DLD1 (cell line): Measurements from ENCODE around the gene SUN2.

Experiments
- in situ Hi-C: cut with HindIII; loops from 2 replicates; pipeline ENCODE4 v1.10.0; 2017; ENCODE audit warnings: low sequenced_read_pairs

Gene SUN2

DNA sequence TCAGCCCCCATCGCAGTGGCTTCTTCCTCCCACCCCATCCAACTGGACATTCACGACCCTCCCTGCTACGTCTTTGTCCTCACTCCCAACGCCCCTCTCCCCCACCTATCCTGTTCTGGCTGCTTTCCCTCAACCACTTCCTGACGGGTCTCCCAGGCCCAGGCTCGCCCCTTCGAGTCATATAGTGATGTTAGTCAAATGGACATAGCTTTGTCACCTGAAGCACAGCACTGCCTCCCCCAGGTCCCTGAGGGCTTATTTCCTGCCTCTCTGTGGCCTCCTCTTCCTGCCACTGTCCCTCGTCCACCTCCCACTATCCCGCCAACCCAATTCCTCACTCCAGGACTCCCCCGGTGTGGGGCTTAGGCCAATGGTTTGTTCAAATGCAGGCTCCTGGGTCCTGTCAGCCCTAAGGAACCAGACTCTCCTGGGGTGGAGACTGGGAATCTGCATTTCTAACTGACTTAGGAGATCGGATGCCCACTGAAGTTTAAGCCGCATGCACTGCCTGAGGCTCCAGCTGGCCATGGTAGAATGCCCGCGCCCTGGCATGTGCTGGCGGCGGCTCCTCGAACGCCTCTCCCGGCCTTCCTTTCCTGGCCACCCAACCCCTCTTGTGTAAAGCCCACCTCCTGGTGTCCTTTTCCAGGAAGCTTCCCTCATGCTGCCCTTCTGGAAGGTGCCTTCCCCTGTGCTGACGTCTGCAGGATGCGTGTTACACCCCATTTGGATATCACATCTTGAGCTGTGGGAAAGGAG is 18.3 kb downstream of the SUN2 start:
- in situ Hi-C loops: no loop called here

DNA sequence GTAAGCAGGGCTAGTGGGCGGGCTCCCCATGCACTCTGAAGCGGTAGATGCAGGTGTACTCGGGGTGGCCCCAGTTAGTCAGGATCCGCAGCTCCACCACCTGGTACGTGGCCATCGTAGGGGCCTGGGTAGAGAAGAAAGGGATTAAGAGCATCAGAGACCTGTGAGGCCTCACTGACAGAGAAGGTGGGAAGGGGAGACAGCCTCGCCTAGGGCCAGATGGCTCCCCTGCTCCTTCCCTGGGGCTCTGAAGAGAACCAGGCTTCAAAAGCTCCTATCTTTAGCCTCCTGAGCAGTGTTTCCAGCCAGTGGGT is 19.6 kb downstream of the SUN2 start:
- in situ Hi-C loops: no loop called here

DNA sequence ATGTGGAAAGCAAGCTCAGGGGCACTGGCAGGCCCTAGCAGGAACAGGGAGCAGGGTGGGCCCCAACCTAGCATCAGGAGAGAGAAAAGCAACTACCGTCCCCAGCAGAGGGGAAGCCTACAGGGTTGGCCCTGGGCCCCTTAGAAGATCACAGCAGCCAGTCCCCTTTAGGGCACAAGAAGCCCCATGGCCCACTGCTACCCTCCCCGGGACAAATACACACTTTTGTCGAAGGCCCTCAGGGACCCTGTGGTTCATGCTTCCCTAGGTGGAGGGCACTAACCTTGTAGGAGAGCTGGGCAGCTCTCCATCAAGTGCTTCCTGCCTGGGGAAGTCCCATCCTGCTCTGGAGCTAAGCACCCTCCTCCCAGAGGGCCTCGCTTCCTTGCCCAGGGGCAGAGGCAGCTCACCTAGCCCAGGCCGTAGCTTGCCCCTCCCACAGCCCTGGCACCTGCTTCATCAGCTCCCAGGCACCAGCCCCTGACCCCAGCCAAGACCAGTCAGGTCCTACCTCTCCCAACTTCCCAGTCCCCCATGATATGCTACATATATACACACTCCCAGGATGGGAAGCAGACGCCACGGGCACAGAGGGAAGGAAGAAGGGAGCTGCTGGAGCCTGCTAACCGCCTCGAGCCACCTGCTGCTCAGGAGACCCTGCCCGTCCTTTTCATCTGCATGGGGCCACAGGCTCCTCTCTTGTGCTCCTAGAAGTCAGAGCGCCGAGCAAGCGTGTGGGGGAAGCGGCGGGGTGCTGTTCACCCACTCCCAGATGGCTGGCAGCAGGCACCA is 20.1 kb downstream of the SUN2 start:
- in situ Hi-C loops: no loop called here

DNA sequence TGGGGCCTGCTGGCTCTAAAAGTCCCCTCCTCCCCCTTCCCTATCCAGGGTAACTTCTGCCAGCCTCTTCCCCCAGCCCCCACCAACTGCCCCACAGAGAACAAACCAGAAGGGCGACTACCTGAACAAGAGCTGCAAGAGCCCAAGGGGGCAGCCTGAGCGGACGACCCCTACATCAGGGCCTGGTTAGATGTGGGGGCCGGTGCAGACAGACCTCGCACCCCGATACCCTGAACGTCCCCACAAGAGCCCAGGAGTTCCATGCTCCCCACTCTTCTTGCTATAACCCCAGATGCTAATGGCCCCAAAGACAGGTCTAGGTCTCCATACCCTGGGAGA is 20.7 kb downstream of the SUN2 start:
- in situ Hi-C loops: no loop called here

DNA sequence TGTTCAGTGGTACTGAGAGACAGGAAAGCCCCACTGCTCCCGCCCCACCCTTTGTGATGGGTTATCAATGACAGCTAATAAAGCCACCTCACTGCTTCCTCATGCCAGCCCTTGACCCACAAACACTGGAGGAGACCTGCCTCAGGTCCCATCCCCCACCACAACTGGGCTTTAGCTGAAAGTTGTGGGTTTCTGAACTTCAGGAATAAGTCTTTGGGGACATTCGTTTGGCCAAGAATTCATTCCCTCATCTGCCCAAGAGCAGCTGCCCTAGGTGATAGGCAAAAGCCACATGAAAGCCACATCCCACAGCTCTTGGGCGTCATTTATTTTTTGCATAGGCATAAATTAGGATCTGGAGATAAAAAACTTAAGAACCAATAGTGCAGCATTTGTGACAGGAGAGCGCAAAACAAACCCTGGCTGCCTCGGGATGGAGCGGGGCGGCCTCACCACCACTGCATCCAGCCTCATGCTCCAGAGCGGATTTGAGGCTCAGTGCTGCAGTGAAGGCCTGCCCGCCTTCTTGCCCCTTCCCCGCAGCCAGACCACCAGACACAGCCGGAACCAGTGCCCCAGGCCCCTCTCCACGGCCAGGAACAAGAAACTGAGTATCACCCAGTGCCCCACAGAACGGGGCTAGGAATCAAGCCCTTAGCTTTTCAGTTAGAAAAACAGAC is 21.2 kb downstream of the SUN2 start:
- in situ Hi-C loops: no loop called here

DNA sequence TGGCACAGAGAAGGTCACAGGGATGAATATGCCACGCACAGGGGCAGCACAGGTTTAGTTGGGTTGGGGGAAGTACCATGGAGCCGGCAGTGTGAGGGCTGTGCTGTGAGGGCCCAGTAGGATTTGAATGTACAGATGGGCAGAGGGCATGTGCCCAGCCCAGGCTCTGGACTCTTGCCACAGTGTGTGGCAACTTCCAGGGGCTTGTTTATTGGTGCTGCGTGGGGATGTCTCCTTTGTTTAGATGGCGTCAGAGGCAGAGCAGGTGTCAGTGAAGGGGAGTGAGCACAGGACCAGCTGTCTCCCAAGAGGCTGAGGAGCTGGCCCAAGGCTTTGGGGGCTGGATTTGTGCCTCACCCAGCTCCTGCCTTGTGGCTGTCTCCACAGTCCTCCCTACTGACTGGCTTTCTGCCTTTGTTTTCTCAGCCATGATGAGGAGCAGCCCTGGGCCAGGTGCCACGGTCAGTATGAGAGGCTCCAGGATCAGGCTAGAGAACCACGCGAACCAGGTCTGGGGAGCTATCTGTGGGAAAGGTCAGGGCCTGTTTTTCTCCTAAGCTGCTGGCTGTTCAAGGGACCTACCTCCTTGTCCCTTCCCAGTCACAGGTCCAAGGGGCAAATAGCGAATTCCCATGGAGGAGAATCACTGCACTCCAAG is 21.9 kb downstream of the SUN2 start:
- in situ Hi-C loops: no loop called here

DNA sequence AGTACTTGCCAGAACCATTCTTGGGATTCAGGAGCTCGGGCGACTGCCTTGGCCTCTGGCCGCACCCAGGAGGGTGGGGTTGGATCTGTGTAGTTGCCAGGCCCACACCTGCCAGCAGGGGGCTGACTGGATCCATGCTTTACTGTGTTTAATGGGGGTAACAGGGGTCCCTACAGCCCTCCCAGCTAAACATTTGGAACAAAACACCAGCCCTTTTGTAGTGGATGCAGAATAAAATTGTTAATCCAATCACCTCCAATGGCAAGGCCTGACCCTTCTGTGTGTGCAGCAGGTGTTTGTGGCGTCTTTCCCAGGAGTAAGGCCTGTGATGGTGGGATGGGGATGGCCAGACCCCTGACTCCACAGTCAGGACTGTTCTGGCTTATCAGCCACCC is 22.5 kb downstream of the SUN2 start:
- in situ Hi-C loops: no loop called here

DNA sequence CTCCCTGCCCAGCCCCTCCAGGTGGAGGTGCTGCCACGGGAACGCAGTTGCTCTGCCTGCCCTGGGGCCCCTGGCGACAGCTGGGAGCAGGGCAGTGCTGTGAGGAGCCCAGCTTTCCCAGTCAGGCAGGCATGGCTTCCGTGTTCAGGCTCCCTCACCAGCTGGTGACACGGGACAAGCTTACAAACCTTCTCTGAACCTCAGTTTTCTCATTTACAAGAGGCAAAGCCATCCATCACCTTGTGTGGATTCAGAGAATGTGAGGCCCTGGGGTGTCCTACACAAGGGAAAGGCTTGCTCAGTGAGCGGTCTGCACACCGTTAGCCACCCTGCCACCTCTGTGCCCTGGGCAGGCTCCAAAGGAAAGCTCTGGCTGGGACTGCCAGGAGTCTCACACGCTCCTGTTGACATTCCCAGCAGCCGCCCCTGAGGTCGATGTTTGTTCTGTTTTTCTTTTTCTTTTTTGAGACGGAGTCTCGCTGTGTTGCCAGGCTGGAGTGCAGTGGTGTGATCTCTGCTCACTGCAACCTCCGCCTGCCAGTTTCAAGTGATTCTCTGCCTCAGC is 23.5 kb downstream of the SUN2 start:
- in situ Hi-C loops: no loop called here

DNA sequence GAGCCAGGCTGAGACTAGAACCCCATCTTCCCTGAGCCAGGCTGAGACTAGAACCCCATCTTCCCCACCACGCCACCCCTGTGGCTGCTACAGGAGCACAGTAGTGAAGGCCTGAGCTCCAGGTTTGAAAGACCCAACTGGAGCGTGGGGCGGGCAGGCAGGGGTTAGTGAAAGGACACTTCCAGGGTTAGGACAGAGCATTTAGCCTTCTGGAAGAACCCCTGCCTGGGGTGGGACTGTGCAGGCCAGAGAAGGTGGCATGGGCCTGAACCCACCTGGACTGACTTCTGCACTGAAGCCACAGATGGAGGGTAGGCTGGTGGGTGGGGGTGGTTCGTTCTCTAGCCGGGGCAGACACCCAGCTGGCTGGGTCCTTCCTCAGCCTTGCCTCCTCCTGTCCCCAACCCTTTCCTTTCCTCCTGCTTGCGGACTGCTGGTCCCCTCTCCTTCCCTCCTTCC is 24.1 kb downstream of the SUN2 start:
- in situ Hi-C loops: no loop called here

DNA sequence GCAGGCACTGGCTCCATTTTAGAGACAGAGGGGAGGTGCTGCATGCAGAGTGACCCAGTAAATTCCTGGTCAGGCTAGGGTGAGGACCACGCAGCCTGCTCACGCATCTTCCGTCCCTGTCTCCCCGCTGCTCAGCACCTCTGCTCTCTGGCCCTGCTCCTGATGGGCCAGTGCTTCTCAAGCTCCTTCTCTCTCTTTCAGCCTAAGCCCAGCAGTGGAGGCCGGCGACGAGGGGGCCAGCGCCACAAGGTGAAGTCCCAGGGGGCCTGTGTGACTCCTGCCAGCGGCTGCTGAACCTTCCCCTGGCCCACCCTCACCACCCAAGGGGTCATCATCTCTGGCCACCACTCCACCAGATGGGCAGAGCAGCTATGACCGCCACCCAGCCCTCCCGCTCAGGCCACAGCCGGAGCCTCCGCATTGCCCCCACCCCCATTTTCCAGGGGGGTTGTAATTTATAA is 25.4 kb downstream of the SUN2 start:
- in situ Hi-C loops: no loop called here

DNA sequence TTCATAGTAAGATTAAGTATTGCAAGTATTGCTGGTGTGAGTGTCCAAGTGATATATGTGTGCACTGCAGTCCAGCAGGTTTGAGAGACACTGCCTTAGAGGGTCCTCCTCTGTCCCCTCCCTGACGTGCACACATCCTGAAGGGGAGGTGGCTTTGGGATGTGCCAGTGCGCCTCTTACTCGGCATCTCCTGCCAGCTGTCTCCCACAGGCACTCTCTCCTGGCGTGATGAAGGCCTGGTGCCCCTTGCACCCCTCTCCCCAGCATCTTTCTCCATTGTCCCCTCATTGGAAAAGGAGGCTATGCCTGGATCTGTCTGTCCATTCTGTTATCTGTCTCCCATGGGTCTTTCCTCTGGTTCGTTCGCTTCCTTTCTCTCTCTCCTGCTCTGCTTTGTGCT is 25.9 kb downstream of the SUN2 start:
- in situ Hi-C loops: no loop called here

DNA sequence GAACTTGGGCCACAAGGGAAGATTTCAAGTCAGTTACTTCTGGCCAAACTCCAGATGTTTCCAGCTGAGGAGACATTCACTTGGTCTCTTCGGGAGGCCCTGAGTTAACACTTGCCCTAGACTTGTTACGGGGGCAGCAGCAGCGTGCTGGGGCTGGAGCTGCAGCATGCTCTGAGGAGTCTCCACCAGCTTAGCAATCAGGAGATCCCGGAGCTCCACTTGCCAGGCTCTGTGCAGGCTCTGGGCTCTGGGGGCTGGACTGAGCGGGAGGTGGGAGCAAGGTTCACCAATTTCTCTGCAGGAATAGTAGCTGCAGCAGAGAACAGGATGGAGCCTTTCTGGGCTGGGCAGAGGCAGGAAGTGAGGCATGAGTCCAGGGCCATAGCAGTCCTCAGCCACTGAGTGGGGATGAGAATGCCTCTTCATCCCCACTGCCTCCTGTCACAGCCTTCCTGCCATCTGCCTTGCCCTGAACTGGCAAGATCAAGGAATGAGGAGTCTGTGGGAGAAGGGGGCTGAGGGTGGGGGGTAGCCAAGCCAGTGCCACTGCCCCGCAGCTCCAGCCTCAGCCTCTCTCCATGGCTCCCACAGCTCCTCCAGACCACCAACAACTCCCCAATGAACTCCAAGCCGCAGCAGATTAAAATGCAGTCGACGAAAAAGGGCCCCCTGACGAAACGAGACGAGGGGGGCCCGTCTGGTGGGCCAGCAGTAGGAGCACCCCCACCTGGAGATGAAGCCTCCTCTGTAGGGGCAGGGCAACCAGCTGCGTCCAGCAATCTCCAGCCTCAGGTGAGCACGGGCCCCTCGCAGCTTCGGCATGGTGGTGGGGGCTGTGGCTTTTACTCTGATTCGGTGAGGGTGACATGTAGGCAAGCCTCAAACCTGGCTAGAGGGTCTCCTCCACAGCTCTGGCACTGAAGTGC is 26.7 kb downstream of the SUN2 start:
- in situ Hi-C loops: no loop called here

DNA sequence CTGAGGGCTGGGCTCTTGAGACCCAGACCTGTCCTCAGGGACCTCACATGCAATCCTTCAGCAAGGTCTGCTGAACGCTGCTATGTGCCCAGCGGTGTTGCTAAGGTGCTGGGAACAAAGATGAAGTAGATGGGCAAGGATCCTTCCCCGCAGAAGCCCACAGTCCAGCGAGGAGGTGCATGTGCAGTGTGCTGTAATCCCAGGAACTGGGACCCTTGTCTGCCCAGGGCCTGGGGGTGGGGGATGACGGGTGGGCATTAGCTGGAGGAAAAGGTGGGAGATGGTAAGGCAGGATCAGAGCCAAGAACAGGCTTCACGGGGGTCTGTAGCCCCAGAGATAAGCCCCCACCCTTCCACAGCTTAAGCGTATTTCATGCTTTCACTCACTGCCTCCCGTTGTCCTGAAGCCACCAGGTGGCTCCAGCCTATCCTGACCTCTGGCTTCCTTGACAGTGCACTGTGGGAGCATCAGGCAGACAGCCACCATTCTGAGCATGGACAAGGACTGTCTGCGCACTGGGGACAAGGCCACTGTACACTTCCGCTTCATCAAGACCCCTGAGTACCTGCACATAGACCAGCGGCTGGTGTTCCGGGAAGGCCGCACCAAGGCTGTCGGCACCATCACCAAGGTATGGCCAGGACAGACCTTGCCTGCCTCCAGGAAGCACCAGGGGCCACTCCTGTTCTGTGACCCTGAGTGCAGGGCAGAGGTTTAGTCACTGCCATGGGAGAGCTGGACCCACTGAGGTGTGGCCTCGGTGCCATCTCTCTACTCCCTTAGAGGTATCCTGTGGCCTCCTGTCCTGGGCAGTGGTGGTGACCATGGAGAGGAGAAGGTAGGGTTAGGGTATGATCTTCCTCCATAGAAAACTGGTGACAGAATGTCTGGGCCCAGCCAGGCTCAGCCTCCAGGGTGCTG is 28.0 kb downstream of the SUN2 start:
- in situ Hi-C loops: no loop called here

DNA sequence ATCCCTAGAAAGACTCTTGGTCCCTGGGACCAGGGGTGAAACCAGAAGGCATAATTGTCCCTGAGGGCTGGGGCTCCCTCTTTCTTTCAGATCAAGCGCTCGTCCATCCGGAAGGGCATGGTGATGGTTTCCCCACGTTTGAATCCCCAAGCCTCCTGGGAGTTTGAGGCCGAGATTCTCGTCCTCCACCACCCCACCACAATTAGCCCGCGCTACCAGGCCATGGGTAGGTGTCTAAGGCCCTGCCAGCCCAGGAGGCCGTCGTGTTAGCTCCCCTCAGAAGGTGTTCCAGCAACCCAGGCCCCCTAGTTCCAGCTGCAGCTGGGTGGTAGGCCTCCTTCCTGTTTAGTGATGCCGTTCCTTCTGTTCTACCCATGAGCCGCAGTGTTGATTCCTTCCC is 28.7 kb downstream of the SUN2 start:
- in situ Hi-C loops: no loop called here

DNA sequence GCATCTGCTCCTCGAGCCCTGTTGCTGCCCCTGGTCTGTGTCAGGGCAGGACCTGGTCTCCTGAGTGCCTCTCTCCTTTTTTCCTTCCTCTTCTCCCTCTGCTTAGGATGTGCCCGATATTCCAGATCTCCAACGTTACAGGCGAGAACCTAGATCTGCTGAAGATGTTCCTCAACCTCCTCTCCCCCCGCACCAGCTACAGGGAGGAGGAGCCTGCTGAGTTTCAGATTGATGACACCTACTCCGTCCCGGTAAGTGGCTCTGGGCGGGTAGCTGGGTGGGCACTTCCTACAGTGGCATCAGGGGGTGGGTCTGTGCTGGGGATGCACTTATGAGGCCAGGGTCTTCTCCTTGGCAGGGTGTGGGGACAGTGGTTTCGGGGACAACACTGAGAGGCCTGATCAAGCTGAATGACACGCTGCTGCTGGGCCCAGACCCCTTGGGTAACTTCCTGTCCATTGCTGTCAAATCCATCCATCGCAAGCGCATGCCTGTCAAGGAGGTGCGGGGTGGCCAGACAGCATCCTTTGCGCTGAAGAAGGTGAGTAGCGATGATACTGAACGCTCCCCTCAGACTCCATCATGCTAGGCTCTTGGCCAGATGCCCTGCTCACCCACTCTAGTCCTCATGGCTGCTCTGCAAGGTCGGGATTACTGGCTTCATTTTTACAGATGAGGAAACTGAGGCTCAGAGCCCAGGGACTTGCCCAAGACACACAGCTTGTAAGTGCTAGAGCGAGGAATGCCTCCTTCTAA is 29.7 kb downstream of the SUN2 start:
- in situ Hi-C loops: no loop called here

DNA sequence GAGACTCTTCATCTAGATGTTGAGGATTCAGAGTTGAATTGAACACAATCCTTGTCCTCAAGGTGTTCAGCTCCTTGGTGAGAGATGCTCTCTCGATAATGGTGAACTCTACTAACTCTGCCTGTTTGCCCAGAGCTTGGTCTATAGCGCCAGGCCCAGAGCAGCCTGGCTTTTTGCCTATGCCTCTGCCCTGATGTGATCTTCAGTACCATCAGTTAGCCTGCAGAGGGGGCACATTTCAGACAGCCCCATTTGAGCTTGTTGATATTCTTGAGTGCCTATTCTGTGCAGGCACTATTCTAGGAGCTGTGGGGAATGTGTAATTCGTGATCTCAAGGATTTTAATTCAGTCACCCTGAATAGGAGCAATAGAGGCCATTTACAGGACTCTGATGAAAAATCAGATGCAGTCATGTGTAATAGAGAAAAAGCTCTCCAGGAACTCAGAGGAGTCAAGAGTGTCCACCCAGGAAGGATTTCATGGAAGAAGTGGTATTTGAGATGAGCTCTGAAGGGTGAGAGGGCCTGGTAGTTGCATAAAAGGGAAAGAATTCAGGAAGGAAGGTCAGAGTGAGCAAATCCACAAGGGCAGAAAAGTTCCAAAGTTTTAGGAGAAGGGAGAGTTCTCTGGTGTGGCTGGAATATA is 30.7 kb downstream of the SUN2 start:
- in situ Hi-C loops: no loop called here

DNA sequence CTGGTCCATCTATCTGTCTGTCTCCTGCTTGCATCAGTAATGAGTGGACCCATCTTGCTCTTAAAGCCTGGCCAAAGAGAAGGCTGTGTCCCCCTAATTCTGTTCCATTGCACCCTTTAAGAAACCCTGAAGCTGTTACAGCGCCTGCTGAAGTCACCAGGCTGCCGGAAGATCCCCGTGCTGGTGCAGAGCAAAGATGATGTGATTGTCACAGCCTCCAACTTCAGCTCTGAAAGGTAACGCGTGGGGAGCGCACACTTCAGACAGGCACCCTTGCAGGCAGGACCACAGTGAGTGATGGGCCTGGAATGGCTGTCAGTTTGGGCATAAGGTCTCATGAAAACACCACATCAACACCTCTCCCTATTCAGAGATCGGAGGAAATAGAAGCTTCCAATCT is 31.6 kb downstream of the SUN2 start:
- in situ Hi-C loops: no loop called here

DNA sequence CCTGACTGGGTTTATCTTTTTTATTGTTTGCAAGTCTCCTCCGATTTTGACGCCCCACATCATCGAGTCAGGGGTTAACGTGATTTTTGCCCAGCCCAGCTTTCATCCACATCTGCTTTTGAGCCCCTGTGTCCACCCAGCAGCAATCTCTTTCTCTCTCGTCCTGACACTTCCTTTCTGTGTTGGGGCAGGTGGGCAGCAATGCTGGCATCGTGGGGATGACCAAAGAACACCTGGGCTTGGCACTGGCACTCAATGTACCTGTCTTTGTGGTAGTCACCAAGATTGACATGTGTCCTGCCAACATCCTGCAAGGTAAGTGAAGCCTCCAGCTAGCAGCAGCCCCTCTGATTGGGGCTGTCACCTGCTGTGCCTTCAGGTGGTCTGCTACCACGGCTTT is 34.2 kb downstream of the SUN2 start:
- in situ Hi-C loops: no loop called here
